T-helper 9 cell (primary cell): ENCODE results near the gene THSD1.
"Not testable (repeated sequence)": the region's sequence is repeated elsewhere in the genome, so short reads cannot be mapped to it uniquely, and the experiment has no call there.

Experiments
- DNase-seq: peaks from one replicate; pipeline ENCODE4 v3.0.0-alpha.2; 2020

THSD1 gene

DNA sequence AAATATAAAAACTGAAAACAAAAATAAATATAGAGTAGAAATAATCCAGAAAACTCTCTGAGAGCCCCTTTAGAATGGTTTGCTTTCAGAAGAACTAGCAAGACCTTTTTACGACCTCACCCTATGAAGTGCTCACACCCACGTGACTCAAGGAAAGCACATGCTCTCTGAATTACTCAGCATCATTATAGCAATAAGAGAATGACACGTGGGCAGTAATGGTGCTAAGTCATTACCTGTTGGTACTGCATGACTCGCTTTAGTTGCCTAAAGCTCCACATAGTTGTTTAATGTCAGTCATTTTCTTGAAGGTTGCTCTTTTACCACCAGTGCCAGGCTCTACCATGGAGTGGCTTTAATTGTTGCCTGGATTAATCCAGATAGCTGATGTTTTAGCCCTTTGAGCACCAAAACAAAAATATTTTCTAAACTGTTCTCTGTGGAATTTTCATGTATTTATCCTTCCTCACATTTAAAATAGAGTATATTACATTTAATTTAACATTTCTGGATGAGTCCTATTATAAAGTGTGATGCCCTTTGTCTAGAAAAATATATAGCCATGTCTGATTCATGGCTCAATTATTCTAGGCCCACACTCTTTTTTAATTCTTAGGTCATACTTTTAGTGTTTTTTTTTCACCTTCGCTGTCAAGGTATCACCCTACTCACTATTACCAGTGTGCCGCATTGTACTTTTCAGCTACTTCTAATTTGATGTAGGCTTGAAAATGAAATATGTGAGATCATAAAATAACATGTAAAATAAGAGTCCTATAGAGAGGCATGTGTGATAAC is 56.8 kb downstream of the THSD1 start:
- no peak for DNase-seq

DNA sequence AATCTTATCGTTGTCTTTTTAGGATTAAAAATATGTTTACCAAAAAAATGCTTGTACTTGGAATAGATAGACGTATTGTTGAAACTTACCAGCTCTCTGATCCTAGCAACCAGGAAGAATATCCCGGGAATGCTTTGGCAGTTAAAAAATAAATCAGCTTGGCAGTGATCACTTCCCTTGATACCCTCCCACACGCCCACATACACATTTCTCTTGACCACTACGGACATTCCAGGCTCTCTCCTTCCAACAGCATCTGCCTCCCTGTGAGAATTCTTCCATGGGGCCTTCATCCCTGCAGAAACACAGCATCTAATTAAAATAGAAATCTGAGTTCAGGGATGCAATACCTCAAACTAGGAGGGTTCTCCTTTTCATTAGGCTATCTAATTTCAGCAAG is 57.9 kb downstream of the THSD1 start:
- DNase-seq, result no peak

DNA sequence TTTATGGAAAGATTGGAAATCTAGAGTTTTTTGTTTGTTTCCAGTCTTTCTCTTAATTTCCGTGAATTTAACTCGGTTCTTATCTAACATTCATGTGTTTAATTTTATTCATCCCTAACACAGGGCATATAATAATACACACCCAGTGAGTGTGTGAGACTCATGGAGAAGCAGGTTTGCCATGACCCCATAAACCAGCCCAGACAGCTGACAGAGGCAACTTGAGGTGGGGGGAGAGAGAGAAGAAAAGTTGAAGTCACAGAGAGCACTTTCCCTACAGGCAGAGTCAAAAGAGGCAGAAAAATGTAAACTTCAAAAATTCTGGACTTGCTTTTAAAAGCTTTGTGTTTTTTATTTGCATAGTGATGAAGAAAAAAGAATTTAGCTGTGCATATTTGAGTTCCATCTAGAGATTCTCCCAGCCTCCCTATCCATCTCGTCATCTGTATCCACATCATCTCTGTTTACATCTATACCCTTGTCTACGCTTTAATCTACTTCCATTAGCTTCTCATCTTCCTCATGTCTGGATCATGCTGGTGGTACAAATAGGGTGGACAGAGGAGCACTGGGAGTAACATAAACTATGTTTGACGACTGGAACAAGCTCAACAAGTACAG is 60.2 kb downstream of the THSD1 start:
- DNase-seq, result no peak

DNA sequence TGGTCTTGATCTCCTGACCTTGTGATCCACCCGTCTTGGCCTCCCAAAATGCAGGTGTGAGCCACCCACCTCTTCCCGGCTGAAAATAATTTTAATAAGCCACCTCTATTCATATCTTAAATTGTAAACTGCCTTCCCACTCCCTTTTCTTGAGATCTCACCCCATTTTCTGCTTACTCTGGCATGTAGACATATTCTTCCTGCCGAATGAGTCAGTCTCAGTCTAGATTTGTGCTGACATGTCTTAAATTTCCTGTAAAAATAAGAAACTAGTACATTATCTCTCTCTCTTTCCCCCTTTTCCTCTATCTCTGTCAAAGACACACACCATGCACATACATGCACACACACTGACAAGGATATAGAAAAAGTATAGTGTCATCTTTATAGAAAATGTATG is 60.9 kb downstream of the THSD1 start:
- DNase-seq, result no peak

DNA sequence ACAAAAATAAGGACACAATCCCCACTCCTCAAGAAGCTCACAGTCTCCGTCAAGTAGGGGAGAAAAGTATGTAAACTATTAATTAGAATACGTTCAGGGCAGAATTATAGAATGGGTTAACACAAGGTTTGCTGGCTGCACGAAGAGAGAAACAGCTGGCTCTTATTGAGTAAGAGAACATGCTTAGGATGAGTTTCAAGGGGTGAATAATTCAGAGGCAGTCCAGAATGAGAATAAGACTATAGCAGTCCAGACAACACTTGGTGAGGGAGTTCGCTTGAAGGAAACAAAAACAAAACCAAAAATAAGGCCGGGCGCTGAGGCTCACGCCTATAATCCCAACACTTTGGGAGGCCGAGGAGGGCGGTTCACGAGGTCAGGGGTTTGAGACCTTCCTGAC is 61.9 kb downstream of the THSD1 start:
- no peak for DNase-seq

DNA sequence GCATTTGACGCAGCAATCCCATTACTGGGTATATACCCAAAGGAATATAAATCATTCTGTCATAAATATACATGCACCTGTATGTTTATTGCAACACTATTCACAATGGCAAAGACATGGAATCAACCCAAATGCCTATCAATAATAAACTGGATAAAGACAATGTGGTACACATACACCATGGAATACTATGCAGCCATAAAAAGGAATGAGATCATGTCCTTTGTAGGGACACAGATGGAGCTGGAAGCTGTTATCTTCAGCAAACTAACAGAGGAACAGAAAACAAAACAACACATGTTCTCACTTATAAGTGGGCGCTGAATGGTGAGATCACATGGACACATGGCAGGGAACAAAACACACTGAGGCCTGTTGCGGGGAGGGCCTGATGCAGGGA is 63.8 kb downstream of the THSD1 start:
- not testable (repeated sequence) for DNase-seq

DNA sequence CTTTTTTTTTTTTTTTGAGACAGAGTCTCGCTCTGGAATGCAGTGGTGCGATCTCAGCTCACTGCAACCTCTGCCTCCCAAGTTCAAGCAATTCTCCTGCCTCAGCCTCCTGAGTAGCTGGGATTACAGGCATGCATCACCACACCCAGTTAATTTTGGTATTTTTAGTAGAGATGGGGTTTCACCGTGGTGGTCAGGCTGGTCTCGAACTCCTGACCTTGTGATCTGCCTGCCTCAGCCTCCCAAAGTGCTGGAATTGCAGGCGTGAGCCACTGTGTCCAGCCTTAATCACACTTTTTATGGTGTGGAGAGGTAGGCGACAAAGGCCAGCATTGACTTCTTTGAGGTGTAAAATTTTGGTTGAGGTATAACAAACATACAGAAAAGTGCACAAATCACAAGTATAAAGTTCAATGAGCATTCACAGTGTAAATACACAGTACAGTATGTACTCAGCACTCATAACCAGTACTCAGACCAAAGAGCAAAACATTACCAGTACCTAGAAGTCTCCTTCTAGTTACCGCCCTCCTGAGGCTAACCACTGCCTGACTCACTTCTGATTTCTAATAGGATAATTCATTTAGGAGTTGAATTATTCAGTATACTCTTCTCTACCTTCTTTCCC is 68.0 kb downstream of the THSD1 start:
- not testable (repeated sequence) for DNase-seq

DNA sequence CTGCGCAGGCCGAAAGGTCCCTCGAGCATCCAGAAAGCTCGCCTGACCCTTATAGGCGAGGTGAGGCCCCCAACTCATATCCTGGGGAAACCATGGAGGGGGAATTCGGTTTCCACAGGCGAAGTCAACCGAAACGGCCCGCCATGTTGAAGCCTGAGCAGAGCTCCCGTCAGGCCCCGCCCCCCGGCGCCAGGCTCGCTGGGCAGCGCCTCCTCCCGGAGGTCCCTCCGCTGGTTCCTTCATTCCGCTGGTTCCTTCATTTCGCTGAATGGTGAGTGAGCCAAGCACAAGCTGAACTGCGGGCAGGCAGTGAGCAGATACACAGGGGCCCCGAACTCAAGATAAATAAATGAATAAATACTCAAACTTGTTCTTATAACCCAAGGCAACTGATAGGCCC is 71.9 kb downstream of the THSD1 start:
- DNase-seq, result not testable (repeated sequence)

DNA sequence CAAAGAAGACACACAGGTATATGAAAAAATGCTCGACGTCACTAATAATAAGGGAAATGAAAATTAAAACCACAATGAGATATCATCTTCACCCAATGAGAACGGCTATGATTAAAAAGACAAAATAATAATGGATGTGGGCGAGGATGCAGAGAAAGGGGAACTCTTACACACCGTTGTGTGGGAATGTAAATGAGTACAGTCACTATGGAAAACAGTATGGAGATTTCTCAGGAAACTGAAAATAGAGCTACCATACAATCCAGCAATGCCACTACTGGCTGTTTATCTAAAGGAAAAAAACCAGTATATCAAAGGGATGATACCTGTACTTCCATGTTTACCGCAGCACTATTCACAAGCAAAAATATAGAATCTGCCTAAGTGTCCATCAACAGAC is 74.1 kb downstream of the THSD1 start:
- not testable (repeated sequence) for DNase-seq
